NCI-H2196 treated with DMSO at 0.1 percent for 48 hours (cell line): ENCODE data around the gene TCP1.
"Not testable (repeated sequence)": the region's sequence is repeated elsewhere in the genome, so short reads cannot be mapped to it uniquely, and the experiment has no call there.

Source experiments
- DNase-seq: peaks from one replicate; lab custom pipeline; 2025; ENCODE audit not compliant: unreplicated experiment; lab: John Stamatoyannopoulos, UW

TCP1 gene

GRCh38 chr6:159778131-159778530 is 11.3 kb downstream of the TCP1 start:
- DNase-seq: no peak

- no peak for DNase-seq
These were observed 12.0 kb downstream of the TCP1 start for GRCh38 chr6:159777240-159777904.

- no peak for DNase-seq
These were observed 17.2 kb downstream of the TCP1 start for GRCh38 chr6:159772196-159772595.

GRCh38 chr6:159769470-159769869 is 19.9 kb downstream of the TCP1 start:
- DNase-seq: no peak

GRCh38 chr6:159766906-159767305 is 22.5 kb downstream of the TCP1 start:
- no peak for DNase-seq

- no peak for DNase-seq
These were observed 26.6 kb downstream of the TCP1 start for GRCh38 chr6:159762681-159763293.

GRCh38 chr6:159761873-159762680 is 27.3 kb downstream of the TCP1 start, which contains the start of gene ACAT2:
Gene ACAT2 (plus strand): TSS chr6:159762045. CDS start chr6:159762088, 43 bp downstream.
- DNase-seq: peak; percentile 72

- no peak for DNase-seq
These were observed 28.1 kb downstream of the TCP1 start for GRCh38 chr6:159761129-159761872.

- DNase-seq: no peak
These were observed 28.8 kb downstream of the TCP1 start for GRCh38 chr6:159760602-159761057.

- DNase-seq: no peak
These were observed 29.8 kb downstream of the TCP1 start for GRCh38 chr6:159759645-159760044.

- DNase-seq: no peak
These were observed 31.1 kb downstream of the TCP1 start for GRCh38 chr6:159758031-159759001.

- DNase-seq: no peak
These were observed 32.9 kb downstream of the TCP1 start for GRCh38 chr6:159756508-159756907.

GRCh38 chr6:159754959-159755914 is 34.2 kb downstream of the TCP1 start:
- DNase-seq: no peak

- no peak for DNase-seq
These were observed 35.0 kb downstream of the TCP1 start for GRCh38 chr6:159754401-159754800.

- DNase-seq: no peak
These were observed 36.1 kb downstream of the TCP1 start for GRCh38 chr6:159753081-159753872.

- no peak for DNase-seq
These were observed 38.0 kb downstream of the TCP1 start for GRCh38 chr6:159751448-159751847.

- not testable (repeated sequence) for DNase-seq
These were observed 41.3 kb downstream of the TCP1 start for GRCh38 chr6:159748127-159748526.

GRCh38 chr6:159746759-159747158 is 42.6 kb downstream of the TCP1 start:
- DNase-seq: no peak
